GM18870 (cell line): ENCODE results near the gene PRDM11.
"Not testable (repeated sequence)": the region's sequence is repeated elsewhere in the genome, so short reads cannot be mapped to it uniquely, and the experiment has no call there.

Experiments
- ATAC-seq: cut with Tn5 transposase; IDR thresholded peaks from one replicate; pipeline ENCODE4 v1.9.1; 2021; ENCODE audit warnings: moderate library complexity; ENCODE audit not compliant: unreplicated experiment

PRDM11 gene

DNA sequence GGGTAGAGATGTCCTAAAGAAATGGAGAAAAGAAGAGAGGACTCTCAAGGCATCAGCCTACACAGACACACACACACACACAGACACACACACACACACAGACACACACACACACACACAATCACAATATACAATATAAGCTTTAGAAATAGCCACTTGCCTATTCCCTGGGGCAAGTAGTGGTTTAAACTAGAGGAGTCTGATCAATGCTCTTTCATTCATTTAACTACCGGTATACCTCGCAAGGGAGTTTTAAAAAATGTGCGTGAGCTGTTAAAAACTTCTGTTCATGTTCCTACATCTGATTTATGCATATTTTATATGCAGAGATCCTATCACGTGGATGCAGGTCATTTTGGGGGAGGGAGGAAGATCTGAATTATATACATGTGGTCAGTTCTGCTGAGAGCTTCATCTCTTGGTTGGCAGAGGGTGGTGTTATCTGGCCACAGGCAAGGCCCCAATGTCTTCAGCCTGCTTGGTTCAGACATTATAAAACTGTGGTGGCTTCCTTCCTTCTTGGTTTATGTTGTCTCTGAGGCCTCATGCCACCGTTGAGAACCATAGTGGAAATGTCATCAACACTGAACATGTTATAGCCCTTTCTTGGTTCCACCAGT lies 83.1 kb downstream of the PRDM11 start:
- no peak for ATAC-seq

DNA sequence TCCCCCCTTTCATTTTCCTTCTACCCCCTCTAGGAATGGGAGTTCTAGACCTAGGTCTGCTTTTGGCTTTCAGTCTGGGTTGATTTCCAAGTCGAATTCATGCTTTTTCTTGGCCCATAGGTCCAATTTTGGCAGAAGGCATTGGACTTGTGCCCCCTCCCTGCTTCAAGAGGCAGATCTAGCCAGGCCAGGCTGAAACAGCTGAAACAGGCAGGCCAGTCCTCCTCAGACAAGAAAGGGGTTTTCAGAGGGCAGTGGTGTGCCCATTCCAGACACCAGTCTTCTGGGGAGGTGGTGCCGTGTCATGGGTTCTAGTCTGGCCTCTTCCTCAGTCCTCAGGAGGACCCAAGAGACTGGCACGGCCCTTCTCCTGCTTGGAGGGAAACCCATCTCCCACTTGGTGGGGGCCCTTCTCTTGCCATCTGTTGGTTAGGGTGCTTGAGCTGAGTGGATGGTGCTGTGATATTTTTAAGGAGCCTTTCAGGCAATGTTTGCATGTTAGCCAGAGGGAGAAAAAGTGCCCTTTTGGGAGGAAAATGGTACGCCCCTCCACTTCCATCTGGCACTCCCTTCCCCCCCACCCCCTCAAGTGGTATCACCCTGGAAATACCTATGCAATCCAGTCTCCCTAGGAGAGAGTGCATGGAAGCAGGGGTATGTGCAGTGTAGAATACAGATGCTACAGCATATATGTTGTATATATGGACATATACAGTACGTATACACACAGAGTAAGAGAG lies 86.1 kb downstream of the PRDM11 start:
- ATAC-seq = no peak

DNA sequence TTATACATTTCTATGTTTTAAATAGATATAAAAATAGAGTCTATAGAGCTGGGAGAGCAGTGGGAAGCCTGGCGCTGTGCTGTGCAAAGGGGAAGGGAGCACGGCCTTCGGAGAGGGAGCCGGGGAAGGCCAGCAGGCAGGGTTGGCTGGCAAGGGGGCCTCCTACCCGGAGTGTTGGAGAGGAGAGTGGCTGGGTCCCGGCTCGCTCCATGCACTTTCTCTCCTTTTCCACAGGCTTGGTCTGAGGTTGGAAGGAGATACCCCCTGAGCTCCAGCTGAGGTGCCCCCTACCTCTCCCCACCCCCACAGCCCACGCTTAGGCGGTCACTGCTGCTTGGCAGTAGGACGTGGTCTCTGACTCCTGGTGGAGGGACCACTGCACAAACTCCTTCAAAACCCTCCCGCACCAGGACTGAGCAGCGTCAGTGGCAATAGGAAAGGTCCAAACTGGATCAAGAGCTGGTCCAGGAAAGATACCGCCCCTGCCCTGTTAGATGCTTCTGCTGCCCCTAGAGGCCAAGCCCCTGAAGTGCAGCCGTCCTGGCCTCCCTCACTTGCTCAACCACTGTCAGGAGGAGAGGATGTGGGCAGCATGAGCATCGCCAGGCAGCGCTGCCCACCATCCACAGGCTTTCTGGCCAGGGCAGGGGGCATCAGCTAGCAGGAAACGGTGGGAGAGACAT lies 86.8 kb downstream of the PRDM11 start:
- no peak for ATAC-seq

DNA sequence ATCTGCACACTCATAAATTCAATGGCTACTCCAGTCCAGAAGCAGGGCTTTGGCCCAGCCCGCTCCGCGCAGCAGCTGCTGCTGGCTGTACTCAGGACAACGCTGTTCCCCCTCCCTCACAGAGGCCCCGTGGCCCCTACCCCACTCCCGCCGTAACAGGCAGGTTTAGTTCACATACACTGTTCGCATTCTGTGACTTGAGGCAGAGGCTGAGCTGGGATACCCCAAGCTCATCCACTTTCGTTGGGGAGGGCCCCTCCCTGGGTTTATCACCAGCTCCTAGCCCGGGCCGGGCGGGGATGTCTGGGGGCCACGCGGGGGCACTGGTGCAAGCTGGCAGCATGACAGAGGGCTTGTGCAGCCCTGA lies 87.3 kb downstream of the PRDM11 start:
- ATAC-seq = no peak

DNA sequence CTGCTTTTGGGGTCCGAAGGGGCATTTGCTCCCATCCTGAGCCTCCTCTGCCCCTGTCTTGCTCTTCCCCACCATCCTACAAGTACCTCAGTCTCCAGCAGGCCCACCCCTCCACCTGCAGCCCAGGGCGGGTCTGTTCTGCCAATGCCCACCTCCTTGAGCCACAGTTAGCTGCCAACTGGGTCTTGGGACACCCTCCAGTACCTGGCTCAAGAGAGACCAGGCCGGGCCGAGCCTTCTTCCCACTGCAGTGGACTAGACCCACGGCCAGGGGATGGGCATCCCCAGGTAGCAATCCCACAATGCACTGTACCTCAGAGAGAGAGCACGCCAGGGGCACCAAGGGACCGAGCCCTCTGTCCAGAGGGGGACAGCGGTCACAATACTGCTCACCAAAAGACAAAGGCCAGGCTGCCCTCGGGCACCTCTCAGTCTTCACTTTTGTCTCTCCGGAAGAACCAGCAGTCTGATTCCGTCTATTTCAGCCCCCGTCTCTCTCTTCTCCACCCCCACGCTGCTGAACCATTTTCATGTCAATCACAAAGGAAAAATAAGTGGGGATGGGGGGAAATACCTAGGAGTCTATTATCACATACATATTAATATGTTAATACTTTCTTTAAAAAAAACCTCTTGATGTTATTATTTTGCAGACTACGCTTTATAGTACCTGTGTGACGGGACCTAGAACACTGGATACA lies 88.0 kb downstream of the PRDM11 start:
- ATAC-seq = no peak

DNA sequence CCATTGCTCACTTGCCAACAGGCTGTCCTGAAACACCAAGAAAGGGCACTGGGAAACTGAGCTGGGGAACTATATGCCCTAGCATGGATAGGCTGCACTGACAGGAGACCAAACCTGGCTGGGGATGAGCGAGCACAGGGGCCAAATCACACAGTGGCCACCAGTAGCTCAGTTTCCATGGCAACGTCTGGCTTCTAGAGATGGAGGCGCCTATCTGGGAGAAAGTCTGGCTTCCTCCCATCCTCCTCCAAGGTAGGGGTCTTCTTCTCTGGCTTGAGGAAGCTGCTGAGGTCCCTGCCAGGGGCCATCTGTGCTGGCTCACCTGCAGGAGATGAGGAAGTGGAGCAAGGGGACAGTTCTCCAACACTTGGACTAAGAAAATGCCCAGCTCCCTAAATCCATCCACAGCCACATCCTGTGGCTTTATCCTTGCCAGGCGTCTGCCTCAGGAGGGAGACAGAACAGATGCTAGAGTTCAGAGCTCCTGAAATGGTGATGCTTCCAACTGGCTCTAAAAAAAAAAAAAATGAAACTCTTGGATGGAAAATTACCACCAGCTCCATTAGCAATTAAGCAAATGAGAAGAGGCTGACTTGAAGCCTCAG lies 91.4 kb downstream of the PRDM11 start:
- no peak for ATAC-seq

DNA sequence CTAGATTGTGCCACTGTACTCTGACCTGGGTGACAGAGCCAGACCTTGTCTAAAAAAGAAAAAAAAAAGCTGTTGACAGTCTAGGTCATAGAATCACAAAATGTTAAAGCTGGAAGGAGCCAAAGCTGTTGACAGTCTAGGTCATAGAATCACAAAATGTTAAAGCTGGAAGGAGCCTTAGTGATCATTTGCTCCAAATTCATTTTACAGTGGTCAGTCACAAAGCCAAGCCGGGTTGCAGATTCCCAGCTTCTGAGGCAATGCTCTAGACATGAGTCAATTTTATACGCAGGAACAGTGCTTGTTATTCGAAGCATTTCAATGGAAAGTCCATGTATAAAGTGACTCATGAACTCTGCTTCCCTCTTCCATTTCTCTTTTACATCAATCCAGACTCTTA lies 92.3 kb downstream of the PRDM11 start:
- ATAC-seq = no peak

DNA sequence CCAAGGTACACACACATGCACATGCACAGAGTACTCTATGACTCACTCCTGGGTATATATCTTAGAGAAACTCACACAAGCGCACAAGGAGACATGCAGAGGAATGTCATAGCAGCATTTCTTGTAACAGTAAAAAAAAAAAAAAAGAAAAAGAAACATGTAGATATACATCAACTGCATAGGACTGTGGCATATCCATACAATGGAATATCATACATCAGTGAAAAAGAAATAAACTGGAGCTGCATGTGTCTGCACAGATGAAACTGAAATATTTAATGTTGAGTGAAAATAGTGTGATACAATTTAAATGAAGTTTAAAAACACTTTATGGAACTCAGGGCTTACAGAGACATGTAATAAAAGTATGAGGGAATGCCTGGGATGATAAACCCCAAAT lies 93.3 kb downstream of the PRDM11 start:
- ATAC-seq = no peak

DNA sequence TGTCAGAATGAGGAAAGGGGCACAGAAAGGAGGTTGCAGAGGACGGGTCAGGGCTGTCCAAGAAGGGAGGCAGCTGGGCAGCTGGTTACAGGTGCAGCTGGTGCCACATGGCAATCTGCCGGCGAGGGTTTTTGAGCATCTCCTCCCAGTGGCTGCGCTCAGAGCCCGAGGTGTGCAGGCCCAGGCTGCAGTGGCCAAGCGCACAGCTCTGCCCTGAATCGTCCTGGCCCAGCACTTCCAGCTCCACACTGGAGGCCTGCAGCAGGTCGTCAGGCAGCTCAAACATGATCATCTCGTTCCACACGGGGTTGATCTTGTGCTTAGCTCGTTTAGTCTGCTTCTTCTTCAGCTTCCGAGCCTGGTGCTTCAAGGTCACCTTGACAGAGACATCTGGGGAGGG lies 97.5 kb downstream of the PRDM11 start:
- no peak for ATAC-seq

DNA sequence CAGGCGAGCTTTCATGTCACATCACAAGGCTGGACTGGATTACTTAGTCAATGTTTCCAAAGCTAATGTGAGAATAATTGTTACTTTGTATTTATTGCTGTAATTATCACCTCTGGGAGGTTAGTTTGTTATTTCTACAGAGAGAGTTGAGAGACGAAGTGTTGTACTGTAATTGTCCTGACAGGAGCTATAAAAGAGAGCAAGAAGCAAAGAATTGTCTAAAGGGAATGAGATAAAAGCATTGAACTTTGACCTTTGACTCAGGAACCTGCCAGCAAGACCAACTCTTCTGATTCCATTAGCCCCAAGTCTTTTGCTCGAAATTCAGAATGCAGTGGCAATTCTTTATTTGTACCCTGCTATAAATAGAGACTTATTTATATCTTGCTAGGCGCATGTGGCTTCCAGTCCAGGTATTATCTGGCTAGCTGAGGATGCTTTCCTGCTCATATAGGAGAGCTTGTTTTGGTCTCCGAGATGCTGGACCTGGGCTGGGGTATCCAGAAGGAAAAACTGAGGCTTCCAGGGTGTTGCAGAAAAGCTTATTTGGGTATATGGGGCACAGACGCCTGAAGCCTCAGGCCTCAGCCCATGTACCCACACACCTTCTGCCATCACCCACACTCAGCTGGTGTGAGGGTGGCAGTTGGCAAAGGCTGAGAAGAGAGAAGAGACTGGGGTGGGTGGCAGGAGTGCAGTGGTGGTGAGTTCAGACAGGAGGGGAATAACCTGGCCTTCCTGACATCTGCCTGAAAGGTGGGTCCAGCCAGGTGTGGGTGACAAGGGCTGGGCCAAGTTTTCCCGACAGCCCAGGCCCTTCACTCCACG lies 99.0 kb downstream of the PRDM11 start:
- ATAC-seq = no peak

DNA sequence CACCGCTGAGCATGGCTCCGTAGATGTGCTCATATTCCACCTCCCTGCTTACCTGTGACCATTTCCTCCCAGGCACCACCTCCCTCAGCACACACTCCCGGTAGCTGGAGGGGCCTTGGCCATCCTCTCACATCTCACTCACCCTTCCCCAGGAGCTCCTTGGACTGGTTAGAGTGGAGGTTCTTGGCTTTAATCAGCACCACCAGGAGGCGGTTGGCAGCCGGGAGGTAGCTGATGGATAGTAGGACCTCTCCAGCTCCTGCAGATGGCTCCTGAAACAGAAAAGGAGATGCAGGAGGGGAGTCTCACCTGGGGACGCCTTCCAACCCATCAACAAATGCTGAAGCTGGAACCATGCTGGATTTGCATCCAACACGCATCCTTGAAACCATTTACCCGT lies 99.8 kb downstream of the PRDM11 start:
- no peak for ATAC-seq

DNA sequence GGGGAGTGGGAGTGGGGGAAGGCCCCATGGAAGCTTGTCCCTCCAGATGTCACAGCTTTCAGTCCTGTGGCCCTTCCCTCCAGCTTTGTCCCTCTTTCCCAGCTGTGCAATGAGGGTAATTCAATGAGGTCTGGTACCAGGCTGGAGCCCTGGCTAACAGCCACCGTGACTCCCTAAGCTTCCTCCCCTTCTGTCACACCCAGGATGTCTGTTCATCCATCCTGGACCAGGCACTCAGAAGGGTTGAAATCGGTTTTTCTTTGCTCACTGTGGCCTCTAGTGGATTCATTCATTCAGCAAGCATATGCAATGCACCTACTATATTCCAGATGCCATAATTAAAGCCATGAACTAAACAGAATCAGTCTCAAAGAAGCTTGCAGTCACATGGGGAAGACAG lies 101.0 kb downstream of the PRDM11 start:
- no peak for ATAC-seq

DNA sequence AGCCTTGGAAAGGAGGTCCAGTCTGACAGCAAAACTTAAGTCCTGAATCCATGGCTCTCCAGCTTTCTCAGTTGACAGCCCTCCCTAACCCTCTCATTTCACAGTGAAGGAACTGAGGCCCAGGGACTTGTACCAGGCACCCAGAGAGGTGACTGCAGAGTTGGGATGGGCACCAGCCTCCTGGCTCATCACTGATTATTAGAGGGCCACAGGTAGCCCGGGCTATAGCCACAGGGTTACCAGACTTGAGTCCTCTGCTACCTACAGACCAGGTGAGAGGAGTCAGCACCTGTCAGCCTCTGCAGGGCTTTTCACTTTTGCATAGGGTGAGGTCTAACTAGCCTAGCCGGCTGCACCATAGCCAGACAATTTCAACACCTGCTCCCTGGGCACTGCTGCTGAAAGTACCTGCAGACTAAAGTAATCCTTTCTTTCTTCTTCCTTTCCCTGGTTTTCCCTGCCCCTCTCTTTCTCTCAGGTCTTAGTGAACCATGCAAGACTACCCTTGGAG lies 102.1 kb downstream of the PRDM11 start:
- ATAC-seq = no peak

DNA sequence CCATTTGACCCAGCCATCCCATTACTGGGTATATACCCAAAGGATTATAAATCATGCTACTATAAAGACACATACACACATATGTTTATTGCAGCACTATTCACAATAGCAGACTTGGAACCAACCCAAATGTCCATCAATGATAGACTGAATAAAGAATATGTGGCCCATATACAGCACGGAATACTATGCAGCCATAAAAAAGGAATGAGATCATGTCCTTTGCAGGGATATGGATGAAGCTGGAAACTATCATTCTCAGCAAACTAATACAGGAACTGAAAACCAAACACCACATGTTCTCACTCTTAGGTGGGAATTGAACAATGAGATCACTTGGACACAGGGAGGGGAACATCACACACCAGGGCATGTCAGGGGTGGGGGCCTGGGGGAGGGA lies 102.9 kb downstream of the PRDM11 start:
- not testable (repeated sequence) for ATAC-seq

DNA sequence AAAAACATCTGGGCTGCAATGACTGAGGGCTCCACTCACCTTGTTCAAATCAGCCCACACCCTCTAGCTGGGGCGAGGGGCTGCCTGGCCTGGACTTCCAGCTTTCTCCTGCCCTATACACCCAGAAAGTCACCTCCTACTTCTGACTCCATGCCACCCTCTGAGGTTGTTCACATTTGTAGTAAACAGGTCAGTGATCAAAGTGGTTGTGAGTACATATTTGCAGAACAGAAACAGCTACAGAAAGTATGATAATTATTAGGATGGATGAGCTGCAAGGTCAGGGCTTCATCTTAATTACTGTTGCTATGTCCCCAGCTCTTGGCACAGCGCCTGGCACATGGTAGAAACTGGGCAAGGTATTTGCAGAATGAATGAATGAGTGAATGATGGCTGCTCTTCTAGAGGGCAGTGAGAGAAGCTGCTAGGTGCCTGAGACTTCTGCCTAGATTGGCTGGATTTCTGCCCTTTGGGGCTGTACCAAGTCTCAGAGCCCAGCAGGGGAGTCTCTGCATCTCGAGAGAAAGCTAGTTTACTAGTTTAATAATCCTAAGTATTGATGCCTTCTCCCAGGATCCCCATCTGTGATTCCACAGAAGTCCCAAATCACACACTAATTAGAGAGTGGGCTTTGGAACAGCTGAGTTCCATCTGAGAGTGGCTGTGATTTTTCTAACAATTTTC lies 103.7 kb downstream of the PRDM11 start:
- no peak for ATAC-seq

DNA sequence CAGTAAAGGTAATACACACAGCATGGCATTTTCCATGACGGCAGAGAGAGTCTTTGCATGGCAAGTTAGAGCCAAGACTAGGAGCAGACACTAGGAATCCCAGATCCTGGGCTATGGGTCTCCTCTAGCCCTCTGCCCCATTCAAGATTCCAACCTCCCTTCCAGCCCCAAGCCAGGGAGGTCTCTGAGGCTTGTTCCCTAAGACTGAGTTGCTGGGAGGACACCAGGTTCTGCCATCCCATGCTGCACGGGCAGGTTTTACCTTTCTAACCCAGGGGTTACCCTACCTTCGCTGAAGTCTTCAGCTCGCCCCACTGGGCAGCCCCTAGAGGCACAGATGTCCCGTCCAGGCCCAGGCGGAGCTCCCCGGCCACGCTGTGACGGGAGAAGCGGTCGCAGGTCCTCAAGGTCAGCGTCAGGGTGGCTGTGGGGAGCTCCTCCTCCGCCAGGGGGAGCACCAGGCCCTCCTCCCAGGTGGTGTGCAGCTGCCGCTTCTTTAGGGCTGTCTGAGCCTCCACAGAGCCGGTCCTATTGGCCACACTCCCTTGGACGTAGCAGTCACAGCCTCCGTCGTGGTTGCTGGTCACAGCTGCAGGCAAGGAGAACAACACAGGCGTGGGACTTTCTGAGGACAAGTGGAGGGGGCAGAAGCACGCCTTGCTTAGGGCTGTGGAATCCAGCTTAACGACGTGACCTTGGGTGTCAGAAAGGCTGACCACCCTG lies 105.9 kb downstream of the PRDM11 start:
- ATAC-seq = no peak

DNA sequence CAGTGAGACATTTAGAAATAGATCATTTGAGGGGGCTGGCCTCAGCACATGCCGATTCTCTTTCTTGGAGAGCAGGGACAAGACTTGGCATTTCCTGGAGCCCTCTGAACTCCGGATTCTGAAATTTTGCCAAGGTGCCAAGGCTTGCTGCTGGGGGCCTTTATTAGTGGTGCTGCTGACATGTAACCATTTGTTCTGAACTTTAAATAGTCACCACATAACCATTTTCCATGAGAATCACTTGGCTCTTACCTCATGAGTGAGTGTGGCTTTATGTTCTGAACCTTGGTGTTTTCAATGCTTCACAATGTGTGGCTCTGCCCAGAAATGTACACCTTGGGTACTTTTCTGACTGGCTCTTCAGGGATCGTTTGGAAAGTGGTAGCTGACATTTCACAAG lies 106.4 kb downstream of the PRDM11 start:
- no peak for ATAC-seq

DNA sequence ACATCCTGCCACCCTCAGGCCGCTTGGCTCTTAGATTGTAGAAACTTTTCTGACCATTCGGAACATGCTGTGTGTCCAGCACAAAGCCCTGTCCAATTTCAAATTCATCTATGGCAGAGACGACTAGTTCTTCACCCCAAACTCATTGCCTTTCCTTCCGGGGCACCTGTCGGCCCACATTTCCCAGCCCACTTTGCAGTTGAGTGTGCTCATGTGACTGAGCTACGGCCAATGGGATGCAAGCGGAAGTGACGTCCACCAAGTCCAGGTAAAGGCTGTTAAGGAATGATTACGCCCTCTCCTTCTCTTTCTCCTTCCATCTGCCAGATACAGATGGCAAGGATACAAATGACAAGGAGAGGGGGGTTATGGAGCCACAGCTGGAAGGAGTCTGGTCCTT lies 107.2 kb downstream of the PRDM11 start:
- no peak for ATAC-seq

DNA sequence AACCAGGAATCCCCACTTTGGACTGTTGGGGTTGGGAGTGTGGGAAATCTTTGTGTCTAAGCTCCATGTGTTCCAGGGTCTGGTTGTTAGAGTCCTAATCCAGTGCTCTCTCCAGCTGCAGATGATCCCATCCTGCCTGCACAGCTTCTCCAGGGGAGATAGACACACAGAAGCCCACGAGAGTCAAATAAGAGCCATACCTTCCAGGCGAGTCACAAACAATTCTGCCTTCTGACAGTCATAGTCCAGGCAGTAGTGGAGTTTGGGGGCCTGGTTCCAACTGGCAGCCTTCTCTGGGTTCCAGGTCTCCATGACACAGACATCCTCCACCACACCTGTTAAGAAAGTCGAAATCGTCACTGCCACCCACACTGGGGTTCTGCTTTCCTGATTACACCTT lies 107.6 kb downstream of the PRDM11 start:
- no peak for ATAC-seq
